H9 (cell line): Measurements from ENCODE around the gene BPIFB6. TPM values are rescaled to one million over a fixed set of nuclear protein-coding genes. Genes with fewer than 3 reads are reported as not detected.

ENCODE experiments used
- DNase-seq: peaks from one replicate; pipeline ENCODE4 v3.0.0-alpha.2; 2017
- H2AFZ ChIP-seq: one replicate; pipeline ENCODE4 v1.6.1; 2013; ENCODE audit warnings: mild to moderate bottlenecking, low read length, control low read depth, moderate library complexity
- H2AK5ac ChIP-seq: 2 replicates; pipeline ENCODE4 v1.6.1; 2013; ENCODE audit warnings: low read length, control low read depth, mixed read lengths; ENCODE audit not compliant: insufficient read length
- H2BK120ac ChIP-seq: one replicate; pipeline ENCODE4 v1.6.1; 2013; ENCODE audit warnings: low read depth, mild to moderate bottlenecking, low read length, control low read depth, inconsistent platforms; ENCODE audit not compliant: poor library complexity, severe bottlenecking
- H2BK12ac ChIP-seq: 2 replicates; pipeline ENCODE4 v1.6.1; 2013; ENCODE audit warnings: low read length, control low read depth, mixed read lengths, low read depth; ENCODE audit not compliant: insufficient read length
- H2BK15ac ChIP-seq: 2 replicates; pipeline ENCODE4 v1.6.1; 2013; ENCODE audit warnings: low read depth, low read length, control low read depth
- H2BK20ac ChIP-seq: one replicate; pipeline ENCODE4 v1.6.1; 2013; ENCODE audit warnings: low read depth, mild to moderate bottlenecking, low read length, control low read depth, inconsistent platforms; ENCODE audit not compliant: poor library complexity, severe bottlenecking
- H2BK5ac ChIP-seq: 2 replicates; pipeline ENCODE4 v1.6.1; 2013; ENCODE audit warnings: low read length, control low read depth, mixed read lengths; ENCODE audit not compliant: insufficient read length
- H3K14ac ChIP-seq: 2 replicates; pipeline ENCODE4 v1.6.1; 2013; ENCODE audit warnings: low read length, control low read depth; ENCODE audit not compliant: insufficient read depth
- H3K18ac ChIP-seq: 2 replicates; pipeline ENCODE4 v1.6.1; 2013; ENCODE audit warnings: low read depth, mild to moderate bottlenecking, mixed read lengths, low read length, control low read depth; ENCODE audit not compliant: insufficient read length
- H3K23ac ChIP-seq: 2 replicates; pipeline ENCODE4 v1.6.1; 2013; ENCODE audit warnings: low read length, control low read depth, mixed read lengths, low read depth; ENCODE audit not compliant: insufficient read length
- H3K23me2 ChIP-seq: 2 replicates; pipeline ENCODE4 v1.6.1; 2013; ENCODE audit warnings: low read depth, mild to moderate bottlenecking, mixed read lengths, low read length, control low read depth; ENCODE audit not compliant: insufficient read length, poor library complexity, severe bottlenecking
- H3K27ac ChIP-seq: 2 replicates; pipeline ENCODE4 v1.5.1; 2013; ENCODE audit warnings: low read length, control low read depth, mixed read lengths, low read depth; ENCODE audit not compliant: insufficient read length
- H3K27me3 ChIP-seq: 2 replicates; pipeline ENCODE4 v1.6.1; 2013; ENCODE audit warnings: low read length, control low read depth, inconsistent platforms; ENCODE audit not compliant: insufficient read depth
- H3K4ac ChIP-seq: 2 replicates; pipeline ENCODE4 v1.6.1; 2013; ENCODE audit warnings: low read depth, mild to moderate bottlenecking, control low read depth, inconsistent platforms, low read length, moderate library complexity
- H3K4me1 ChIP-seq: 2 replicates; pipeline ENCODE4 v1.6.1; 2013; ENCODE audit warnings: low read length, control low read depth, inconsistent platforms; ENCODE audit not compliant: insufficient read depth
- H3K4me2 ChIP-seq: 2 replicates; pipeline ENCODE4 v1.6.1; 2013; ENCODE audit warnings: low read length, control low read depth, mixed read lengths; ENCODE audit not compliant: insufficient read length, insufficient read depth
- H3K56ac ChIP-seq: 2 replicates; pipeline ENCODE4 v1.6.1; 2013; ENCODE audit warnings: low read depth, mild to moderate bottlenecking, mixed read lengths, low read length, control low read depth; ENCODE audit not compliant: insufficient read length
- H3K79me1 ChIP-seq: 2 replicates; pipeline ENCODE4 v1.6.1; 2013; ENCODE audit warnings: low read depth, mild to moderate bottlenecking, moderate library complexity, low read length, control low read depth, inconsistent platforms; ENCODE audit not compliant: insufficient read depth, poor library complexity, severe bottlenecking
- H3K79me2 ChIP-seq: 2 replicates; pipeline ENCODE4 v1.6.1; 2013; ENCODE audit warnings: low read length, control low read depth, inconsistent platforms; ENCODE audit not compliant: insufficient read depth
- H3K9ac ChIP-seq: 2 replicates; pipeline ENCODE4 v1.6.1; 2013; ENCODE audit warnings: low read length, control low read depth, mixed read lengths; ENCODE audit not compliant: insufficient read length; ENCODE audit errors: extremely low read depth
- H3K9me3 ChIP-seq: one replicate; pipeline ENCODE4 v1.6.1; 2013; ENCODE audit warnings: low read depth, low read length, inconsistent platforms; ENCODE audit not compliant: control insufficient read depth
- H3T11ph ChIP-seq: one replicate; pipeline ENCODE4 v1.6.1; 2013; ENCODE audit warnings: mild to moderate bottlenecking, low read length, control low read depth, inconsistent platforms
- H4K20me1 ChIP-seq: one replicate; pipeline ENCODE4 v1.6.1; 2013; ENCODE audit not compliant: control insufficient read depth, insufficient read length, insufficient read depth
- H4K5ac ChIP-seq: 2 replicates; pipeline ENCODE4 v1.6.1; 2013; ENCODE audit warnings: low read depth, mild to moderate bottlenecking, mixed read lengths, low read length, control low read depth; ENCODE audit not compliant: insufficient read length
- H4K8ac ChIP-seq: replicated peaks from 2 replicates; pipeline ENCODE4 v1.6.1; 2013; ENCODE audit warnings: low read length, control low read depth, mixed read lengths, low read depth; ENCODE audit not compliant: insufficient read length
- H4K91ac ChIP-seq: 2 replicates; pipeline ENCODE4 v1.6.1; 2013; ENCODE audit warnings: low read depth, mild to moderate bottlenecking, moderate library complexity, mixed read lengths, low read length, control low read depth; ENCODE audit not compliant: insufficient read length
- H3K27ac Mint-ChIP-seq, 3 experiments: 2 replicates in 2 of 3; 3 replicates in 1 of 3; pipeline ENCODE4 v1.8.0; 2020 to 2021; ENCODE audit warnings: mixed read lengths in 3 of 3, mild to moderate bottlenecking in 1 of 3, moderate library complexity in 1 of 3
- H3K27me3 Mint-ChIP-seq: 2 replicates; pipeline ENCODE4 v1.8.0; 2021; ENCODE audit warnings: low read depth, mild to moderate bottlenecking, moderate library complexity, mixed read lengths
- H3K36me3 Mint-ChIP-seq, 3 experiments: 2 replicates in 2 of 3; 3 replicates in 1 of 3; pipeline ENCODE4 v1.8.0; 2020 to 2021; ENCODE audit warnings: low read depth in 3 of 3, mixed read lengths in 3 of 3; ENCODE audit not compliant: insufficient read depth in 1 of 3
- H3K4me1 Mint-ChIP-seq, 2 experiments: 2 replicates each; pipeline ENCODE4 v1.8.0; 2020; ENCODE audit warnings: mixed read lengths in 2 of 2
- H3K4me3 Mint-ChIP-seq, 2 experiments: 2 replicates in 1 of 2; 3 replicates in 1 of 2; pipeline ENCODE4 v1.8.0; 2020 to 2021; ENCODE audit warnings: mild to moderate bottlenecking in 2 of 2, mixed read lengths in 2 of 2, moderate library complexity in 1 of 2
- H3K9me3 Mint-ChIP-seq, 2 experiments: 2 replicates in 1 of 2; 3 replicates in 1 of 2; pipeline ENCODE4 v1.8.0; 2020; ENCODE audit warnings: mild to moderate bottlenecking in 2 of 2, mixed read lengths in 2 of 2, moderate library complexity in 1 of 2
- WGBS: extraction: QIAGEN DNeasy Blood & Tissue Kit; methylation state at CpG from one replicate; pipeline ENCODE4 v1.1.7; 2013; ENCODE audit warnings: missing lambda C conversion rate, low lambda C conversion rate, mixed read lengths; ENCODE audit not compliant: insufficient read length; ENCODE audit errors: extremely low coverage; 5-methylcytosine and 5-hydroxymethylcytosine counted together
- total RNA-seq: library from RNA; stranded (reverse); gene quantifications from 2 replicates; pipeline ENCODE4 v1.2.1, GENCODE V29; 2021
- TF ChIP-seq, protein P1 (sequence below): fragments of 200-600 bp; sonication (generic); conservative IDR thresholded peaks from 3 replicates; pipeline ENCODE4 v1.8.0; 2021; ENCODE audit warnings: antibody characterized with exemption, mild to moderate bottlenecking

Gene BPIFB6
- total RNA-seq, 1 experiment from 2014 or later: not detected

DNA sequence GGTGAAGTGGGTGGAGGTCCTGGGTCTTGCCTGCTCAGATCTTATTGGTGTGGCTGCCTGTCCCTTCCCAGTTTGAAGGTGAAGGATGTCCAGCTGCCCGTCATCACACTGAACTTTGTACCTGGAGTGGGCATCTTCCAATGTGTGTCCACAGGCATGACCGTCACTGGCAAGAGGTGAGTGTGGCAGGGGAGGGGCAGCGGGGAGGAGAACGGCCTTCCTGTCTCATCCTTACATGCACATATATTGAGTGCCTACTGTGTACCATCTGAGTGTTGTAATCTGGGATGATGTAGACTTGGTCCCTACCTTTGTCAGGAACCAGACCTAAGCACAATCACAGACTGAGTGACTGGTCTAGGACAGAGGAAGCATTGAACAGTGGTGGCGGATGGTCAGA, 2.7 kb downstream of the BPIFB6 start:
- H4K8ac ChIP-seq: no peak overlapping the region
- WGBS: no CpG with 5 or more reads among the region's 5 CpGs

More for the DNA sequence above, 2.7 kb downstream of the BPIFB6 start:
- Mint-ChIP-seq H3K4me3 (no peak overlapping the region), H3K36me3 (no peaks in the 10 kb centered on the region), H3K27me3 (peaks cover 29% of the 10 kb centered on the region), H3K4me1 (no peaks in the 10 kb centered on the region), H3K9me3 (peaks cover 2 to 4% of the 10 kb centered on the region in 2 experiments; a peak in 3 of 5 replicates), H3K27ac (no peak overlapping the region; a peak in 1 of 7 replicates)
- Histone ChIP-seq H4K5ac (no peak overlapping the region), H2BK12ac (no peak overlapping the region), H3K4ac (no peak overlapping the region), H4K91ac (no peak overlapping the region), H3T11ph (no peak overlapping the region), H2BK120ac (no peak overlapping the region), H3K79me1 (no peaks in the 10 kb centered on the region), H3K23me2 (no peaks in the 10 kb centered on the region), H3K27me3 (no peaks in the 10 kb centered on the region), H2AFZ (no peak overlapping the region), H3K56ac (no peak overlapping the region), H2AK5ac (no peak overlapping the region), H2BK15ac (no peak overlapping the region), H3K27ac (no peak overlapping the region), H3K4me2 (no peak overlapping the region), H3K14ac (no peak overlapping the region), H3K18ac (no peak overlapping the region), H2BK5ac (no peak overlapping the region), H3K9me3 (no peaks in the 10 kb centered on the region), H3K23ac (no peak overlapping the region), H2BK20ac (no peak overlapping the region), H3K4me1 (no peaks in the 10 kb centered on the region), H3K9ac (no peak overlapping the region), H4K20me1 (no peaks in the 10 kb centered on the region), H3K79me2 (no peaks in the 10 kb centered on the region)
- DNase-seq: no peak
- TF ChIP-seq, protein P1, sequence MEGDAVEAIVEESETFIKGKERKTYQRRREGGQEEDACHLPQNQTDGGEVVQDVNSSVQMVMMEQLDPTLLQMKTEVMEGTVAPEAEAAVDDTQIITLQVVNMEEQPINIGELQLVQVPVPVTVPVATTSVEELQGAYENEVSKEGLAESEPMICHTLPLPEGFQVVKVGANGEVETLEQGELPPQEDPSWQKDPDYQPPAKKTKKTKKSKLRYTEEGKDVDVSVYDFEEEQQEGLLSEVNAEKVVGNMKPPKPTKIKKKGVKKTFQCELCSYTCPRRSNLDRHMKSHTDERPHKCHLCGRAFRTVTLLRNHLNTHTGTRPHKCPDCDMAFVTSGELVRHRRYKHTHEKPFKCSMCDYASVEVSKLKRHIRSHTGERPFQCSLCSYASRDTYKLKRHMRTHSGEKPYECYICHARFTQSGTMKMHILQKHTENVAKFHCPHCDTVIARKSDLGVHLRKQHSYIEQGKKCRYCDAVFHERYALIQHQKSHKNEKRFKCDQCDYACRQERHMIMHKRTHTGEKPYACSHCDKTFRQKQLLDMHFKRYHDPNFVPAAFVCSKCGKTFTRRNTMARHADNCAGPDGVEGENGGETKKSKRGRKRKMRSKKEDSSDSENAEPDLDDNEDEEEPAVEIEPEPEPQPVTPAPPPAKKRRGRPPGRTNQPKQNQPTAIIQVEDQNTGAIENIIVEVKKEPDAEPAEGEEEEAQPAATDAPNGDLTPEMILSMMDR: no peak
